GM10847 (cell line): ENCODE data around the gene LRRN2.

Experiments
- POLR2A ChIP-seq: IDR thresholded peaks from 2 replicates; pipeline ENCODE4 v1.6.1; 2011; ENCODE audit not compliant: insufficient read length; ENCODE audit errors: extremely low read depth

The LRRN2 gene

DNA sequence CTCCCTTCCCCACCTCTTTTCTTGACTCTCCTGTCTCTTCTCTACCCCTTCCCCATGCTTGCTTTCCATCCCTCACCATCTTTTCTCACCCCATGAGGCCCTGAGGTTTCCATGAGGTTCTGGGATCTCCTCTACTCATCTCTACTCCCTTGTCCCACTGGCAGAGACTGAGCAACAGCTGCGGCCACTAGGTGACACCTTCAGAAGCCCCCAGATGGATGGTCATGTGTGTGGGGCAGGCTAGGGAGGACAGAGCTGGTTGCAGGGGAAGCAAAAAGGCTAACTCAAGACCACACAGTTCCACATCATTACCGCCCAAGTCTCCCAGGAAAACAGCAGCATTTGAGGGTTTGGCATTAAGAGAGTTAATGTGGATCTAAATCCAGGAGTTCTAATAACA lies 45.0 kb downstream of the LRRN2 start:
- no peak for TF ChIP-seq POLR2A

DNA sequence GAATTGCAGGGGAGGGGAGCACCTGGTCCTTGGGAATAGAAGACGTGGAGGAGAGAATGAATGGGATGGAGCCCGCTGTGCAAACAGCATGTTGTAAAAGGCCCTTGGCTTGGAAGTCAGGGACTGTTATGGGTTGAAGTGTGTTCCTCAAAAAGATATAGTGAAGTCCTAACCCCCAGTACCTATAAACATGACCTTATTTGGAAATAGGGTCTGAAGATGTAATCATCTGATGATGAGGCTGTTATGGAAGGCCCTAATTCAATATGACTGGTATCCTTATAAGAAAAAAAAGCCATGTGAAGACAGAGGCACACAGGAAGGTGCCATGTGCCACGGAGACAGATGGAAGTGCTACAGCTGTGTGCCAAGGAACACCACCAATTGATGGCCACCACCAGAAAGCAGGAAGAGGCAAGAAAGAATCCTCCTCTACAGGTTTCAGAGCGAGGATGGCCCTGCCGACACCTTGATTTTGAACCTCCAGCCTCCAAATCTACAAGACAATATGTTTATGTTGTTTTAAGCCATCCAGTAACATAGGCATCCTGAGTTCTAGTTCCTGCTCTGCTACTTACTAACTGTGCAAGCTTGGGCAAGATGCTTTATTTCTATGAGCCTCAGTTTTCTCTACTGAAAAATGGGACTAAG lies 51.2 kb downstream of the LRRN2 start:
- no peak for TF ChIP-seq POLR2A

DNA sequence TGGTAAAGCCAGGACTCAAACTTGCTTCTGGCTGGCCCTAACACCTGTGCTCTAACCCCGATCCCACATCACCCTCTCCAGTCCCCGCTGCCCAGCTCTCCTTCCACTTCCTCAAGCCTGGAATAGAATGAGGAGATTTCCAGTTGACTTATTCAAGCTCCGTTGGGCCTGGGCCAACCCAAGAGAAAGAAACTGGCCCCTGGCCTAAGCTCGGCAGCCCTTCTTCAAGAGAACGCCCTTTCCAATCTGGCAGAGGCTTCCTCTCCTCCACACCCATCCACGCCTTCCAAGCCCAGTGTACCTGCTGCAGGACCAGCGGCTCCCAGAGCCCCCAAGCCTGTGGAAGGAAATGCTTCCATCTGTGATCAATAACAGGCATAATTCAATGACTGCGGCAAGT lies 51.9 kb downstream of the LRRN2 start:
- no peak for TF ChIP-seq POLR2A

DNA sequence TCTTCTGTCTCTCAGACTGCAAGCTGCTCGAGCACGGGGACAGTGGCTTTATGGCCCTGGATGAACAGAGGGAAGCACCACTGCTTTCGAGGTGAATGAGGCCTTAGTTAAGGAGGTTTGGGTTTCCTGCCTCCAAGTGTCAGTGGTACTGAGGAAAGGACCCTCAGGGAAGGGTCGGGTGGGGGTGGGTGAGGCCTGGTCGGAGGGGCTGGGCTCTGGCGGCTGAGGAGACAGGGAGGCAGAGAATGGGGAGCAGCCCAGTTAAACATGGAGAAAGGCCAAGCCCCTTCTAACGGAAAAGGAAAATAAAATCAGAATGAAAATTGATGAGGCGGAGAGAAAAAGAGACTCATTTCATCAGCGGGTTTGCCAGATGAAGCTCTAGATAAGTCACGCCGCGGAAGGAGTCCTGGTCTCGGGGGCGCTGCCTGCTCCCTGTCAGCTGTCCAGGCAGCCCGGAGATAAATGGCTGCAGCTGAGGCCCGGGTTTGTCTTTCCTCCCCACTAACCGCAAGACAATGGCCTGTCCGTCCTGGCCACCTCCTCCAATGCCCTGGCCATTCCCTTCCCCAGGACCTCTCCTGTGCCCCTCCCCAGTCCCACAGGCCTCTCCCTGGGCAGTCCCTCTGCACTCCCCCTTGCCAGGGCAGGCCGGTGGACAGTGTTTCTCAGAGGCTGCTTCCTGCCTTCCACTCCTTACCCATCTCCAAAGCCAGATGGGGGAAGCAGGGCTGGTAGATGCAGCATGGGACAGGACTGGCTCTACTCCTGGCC lies 55.2 kb downstream of the LRRN2 start:
- no peak for TF ChIP-seq POLR2A

DNA sequence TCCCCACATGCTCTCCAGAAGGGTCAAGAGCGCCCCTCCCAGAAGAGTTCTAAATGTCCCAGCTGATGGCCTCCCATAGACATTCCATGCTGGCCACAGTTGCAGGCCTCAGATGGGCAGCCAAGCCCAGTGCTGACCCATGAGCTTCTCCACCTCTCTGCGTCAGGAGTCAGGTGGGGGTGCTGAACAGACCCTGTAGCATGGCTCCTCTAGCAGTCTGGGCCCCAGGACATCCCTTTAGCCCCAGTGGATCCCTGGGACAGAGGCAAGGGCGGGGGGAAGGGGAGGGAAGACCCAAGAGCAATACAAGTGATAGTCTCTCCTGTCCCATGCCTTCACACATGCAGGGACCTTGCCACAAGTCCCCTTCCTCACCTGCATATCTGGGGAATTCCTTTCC lies 56.7 kb downstream of the LRRN2 start:
- TF ChIP-seq POLR2A = no peak

DNA sequence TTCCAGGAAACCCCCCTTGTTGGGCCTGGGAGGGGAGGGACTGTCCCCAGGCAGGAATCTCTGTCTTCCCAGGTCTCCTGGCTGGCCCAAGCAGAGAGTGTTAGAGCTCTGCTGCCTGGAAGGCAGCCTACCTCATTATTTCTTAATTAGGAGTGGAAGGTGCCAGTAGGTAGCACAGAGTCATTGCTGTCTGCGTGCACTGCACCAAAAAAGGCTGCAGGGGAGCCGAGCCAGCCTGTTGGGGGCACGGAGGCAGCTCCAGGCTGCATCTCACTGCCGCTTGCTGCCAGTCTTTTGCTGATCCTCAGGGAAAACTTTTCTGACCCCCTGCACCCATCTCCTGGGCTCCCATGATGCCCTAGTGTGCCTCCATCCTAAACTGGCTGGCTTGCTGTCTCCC lies 58.1 kb downstream of the LRRN2 start:
- TF ChIP-seq POLR2A = no peak

DNA sequence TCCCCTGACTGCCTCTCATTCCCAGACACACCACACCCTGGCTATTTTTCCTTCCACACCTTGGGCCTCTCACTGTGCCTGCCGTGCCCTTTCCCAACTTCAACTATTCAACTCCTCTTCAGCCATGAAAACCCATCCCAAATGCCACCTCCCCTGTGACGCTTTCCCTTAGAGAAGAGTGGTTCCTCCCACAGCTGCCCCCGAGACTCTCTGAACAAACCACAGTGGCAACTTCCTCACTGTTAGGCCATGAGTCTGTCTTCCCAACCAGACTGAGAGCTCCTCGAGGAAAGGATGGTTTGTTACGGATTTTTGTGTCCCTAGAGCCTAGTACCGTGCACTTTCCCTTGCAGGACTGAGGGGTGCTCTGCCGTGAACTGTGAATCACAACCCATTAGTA lies 59.2 kb downstream of the LRRN2 start:
- no peak for TF ChIP-seq POLR2A

DNA sequence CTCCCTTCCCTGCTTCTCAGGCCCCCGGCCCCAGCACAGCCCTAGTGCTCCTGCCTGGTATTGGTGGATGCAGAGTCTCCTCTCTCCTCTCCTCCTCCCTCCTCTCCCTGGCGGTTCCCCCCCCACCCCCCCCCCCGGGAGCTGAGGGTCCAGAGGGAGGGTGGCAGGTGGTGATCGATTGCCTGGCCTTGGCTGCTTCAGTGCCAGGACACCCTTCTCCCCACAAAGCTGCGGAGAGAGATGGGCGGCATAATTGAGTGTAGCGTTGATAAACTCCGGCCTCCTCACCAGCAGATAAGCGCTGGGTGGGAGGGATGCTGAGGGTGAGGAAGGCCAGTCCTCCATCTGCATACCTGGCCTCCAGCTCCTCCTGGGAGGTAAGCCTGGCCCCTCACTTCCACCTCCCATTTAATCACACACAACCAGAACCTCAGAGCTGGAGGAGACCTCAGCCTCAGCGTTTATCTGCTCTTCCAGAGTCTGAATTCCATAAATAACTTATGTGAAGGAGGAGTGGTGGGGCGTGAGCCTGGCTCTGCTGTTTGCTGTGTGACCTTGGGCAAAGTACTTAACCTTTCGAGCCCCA lies 60.8 kb downstream of the LRRN2 start:
- TF ChIP-seq POLR2A = no peak

DNA sequence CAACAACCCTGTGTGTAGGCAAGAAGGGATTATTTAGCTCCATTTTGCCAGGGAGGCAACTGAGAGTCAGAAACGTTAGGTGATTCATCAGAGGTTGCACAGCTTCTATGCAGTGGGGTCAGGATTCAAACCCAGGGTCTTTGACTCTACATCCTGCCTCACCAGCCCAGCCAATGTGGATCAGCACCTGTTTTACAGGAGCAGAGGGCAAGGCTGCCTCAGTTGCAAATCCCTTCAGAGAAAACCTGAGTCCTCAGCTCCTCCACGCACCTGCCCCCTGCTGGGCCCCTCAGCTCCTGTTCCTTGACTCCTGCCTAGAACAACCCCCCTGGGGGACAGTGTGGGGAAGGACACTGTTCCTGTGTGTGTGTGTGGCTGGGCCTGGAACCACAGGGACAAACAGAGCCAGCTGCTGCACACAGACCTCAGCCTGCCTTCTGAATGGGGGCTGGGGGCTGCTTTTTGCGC lies 61.6 kb downstream of the LRRN2 start:
- no peak for TF ChIP-seq POLR2A

DNA sequence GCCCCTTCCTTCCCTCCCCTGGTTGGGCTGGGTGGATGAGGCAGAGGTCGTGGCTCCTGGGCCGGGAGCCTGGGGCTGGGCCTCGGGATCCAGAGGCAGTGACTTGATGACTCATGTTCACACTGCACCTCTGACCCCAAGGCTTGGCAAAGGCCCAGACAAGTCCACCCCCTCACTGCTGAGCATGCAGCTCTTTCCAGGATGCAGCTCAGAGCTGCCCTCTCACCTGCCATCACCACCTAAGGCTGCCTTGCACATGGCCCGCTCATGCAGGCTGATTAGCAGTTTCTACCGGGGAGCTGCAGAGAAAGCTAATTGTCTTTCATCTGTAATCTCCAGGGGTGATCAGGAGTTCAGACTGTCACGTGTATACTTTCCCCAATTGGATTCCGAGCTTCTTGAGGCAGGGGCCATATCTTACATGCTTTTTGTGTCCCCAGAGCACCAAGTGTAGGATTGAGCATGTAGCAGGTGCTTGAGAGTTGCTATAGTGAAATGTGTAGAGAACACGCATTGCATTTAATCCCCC lies 62.1 kb downstream of the LRRN2 start:
- no peak for TF ChIP-seq POLR2A

DNA sequence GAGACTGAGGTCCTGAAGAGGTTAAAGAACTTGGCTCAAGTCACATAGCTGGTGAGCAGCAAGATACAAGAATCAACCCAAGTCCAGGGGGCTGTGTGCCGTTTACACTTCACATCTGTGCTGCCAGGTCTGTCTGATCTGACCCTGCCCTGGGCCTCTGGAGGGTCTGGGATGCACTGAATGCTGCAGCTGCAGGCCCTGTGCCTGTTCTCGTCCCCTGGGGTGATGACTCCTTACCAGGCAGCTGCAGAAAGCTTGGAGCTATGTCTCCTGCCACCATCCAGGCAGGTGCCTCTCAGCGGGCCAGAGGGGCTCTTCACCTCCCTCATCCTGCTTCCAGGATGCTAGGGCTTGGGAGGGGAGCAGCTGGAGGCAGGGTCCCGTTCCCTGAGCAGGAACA lies 63.5 kb downstream of the LRRN2 start:
- no peak for TF ChIP-seq POLR2A

DNA sequence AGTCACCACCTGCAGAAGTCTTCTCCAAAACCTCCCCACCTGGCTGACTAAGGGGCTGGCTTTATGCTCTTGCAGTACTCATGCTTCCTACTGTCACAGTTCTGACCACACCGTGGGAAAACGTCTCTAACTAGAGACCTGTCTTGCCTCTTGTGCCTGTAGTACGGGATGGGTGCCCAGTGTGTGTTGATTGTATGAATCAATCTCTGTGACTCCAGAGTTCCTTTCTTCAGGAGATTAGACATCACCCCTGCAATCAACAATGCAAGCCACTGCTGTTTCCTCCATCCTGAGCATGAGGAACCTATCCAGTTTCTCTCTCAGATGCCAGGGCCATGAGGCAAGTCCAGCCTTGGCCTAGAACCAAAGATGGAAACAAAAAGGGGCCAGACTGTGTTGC lies 64.1 kb downstream of the LRRN2 start:
- TF ChIP-seq POLR2A = no peak

DNA sequence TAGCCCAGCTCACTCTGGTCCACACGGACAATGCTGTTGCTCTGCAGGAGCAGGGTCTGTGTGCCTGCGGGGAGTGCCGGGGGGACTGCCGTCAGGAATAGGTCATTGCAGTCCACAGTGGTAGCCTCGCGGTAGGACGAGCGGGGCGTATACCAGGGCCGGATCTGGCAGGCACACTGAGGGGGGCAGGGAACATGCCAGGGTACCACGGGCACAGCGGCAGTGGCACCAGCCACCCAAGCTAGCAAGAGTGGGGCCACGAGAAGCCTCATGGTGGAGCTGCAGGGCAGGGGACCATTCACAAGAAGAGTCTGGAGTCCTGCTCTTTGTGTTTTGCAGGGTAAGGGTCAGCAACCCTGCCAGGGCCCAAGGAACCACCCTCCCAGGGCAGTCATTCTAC lies 65.8 kb downstream of the LRRN2 start:
- no peak for TF ChIP-seq POLR2A

DNA sequence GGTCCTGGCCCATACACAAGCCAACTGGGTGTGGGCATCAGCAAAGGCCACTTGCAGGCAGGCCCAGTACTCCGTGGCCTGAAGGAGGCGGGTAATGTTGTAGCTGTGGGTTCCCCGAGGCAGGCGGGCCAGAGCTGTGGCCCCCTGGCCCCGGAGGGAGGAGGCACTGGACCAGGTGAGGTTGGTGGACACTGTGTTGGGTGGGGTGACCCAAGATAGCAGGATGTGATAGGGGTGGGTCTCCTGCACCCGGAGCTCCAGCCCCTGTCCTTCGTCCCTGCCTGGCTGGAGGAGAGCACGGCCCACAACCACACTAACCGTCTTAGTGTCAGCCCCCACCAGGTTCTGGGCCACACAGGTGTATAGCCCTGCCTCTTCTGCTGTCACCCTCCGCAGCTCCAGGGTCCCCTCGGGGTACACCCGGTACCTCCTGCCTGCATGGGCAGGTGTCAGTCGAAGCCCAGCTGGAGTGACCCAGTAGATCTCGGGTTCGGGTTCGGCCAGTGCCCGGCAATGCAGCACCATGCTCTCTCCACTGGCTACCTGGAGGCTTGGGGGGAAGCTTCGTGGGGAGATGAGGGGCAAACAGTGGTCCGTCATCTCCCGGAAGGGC lies 67.3 kb downstream of the LRRN2 start:
- TF ChIP-seq POLR2A = no peak

DNA sequence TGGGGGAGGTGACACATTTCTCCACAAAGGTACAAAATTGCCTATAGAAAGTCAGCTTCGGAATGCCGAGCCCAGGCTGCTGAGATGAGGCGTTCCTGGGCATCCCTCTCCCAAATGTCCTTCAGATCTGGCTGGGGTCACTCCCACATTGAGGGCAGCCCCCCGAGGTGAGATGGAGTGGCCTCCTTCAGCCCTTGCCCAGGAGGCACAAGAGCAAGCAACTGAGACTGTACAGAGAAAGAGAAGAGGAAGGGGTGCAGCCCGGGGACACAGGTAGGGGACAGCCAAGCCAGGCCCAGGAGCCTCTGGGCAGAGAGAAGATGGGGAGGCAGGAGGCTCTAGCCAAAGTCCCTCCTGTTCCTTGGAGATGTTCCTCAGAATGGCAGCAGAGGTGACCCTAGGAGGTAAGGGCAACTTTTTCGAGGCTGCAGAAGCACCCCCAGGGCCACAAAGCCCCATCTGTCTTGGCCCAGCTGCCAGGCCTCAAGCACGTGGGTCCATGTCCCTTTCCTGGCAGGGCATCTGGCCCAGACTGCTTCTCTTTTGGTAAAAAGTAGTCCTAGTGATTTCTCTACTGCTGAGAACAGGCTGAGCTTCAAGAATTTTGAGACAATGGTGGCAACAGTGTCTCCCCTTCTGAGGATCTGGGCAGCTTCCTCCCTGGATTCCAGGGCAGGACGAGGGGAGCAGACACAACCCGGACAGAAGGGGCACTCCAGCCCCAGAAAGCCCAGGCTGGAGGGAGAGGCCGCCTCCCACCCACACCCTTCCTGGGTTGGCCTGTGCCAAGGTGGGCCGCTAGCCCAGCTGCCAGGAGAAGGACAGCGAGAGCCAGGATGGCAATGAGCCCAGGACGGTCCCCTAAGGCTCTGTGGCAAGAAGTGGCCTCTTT lies 68.0 kb downstream of the LRRN2 start:
- TF ChIP-seq POLR2A = no peak
